H4 (cell line): ENCODE data around the gene OR1C1. TPM values are rescaled to one million over a fixed set of nuclear protein-coding genes. Genes with fewer than 3 reads are reported as not detected.
A peak's percentile ranks its signal among the peaks of the same experiment; 100 is the strongest.
"Not testable (repeated sequence)": the region's sequence is repeated elsewhere in the genome, so short reads cannot be mapped to it uniquely, and the experiment has no call there.

Experiments used
- DNase-seq: peaks from one replicate; pipeline ENCODE4 v3.0.0-alpha.2; 2015; ENCODE audit warnings: low spot score
- total RNA-seq: library from RNA; depleted of rRNA; stranded (reverse); fragments of >200 nt; shearing (Covaris generic); gene quantifications from 2 replicates; pipeline ENCODE4 v1.2.3, GENCODE V29; 2014; rRNA removed

The OR1C1 gene, protein sequence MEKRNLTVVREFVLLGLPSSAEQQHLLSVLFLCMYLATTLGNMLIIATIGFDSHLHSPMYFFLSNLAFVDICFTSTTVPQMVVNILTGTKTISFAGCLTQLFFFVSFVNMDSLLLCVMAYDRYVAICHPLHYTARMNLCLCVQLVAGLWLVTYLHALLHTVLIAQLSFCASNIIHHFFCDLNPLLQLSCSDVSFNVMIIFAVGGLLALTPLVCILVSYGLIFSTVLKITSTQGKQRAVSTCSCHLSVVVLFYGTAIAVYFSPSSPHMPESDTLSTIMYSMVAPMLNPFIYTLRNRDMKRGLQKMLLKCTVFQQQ
- not detected in 2 replicates for total RNA-seq

DNA sequence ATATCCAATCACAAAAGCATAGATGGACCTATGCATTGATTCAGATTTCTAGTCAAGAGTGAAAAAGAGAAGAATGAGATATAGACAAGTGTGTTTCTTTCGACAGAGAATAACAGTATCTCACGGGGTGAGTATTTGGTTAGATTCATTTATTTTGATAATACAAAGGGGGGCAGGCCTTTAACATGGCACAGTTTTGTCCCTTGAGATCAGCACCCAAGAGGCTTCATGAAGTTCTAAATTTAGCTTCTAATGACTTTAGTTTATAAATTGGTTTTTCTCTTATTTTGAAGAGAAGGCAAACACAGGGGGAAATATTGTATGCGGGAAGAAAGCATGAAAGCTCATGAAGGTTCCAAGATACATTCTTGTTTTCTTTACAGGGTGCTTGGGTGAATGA, at the start of gene OR1C1:
Gene OR1C1, minus strand, starts transcription at position 101 of the 400 bp plus-strand sequence. CDS start 2,150 bp downstream, outside the sequence.
- DNase-seq, result no peak

DNA sequence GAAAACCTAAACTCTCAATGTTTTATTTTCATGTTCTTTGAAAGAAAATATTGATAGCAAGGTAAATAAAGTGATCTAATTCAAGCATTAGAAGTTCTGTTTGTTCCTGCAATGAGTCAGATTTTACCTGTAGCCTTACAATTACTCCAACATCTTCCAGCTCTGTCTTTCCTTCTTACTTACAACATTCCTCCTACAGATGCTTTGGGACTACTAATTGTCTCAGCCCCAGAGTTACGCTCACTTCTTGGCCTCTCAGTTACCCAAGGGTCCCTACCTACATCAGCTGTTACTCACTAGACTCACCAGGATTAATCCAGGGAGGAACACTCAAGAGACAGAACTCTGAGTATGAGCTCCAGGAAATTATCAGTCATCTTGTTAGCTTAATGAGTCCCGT, 37.2 kb upstream of the OR1C1 start:
- DNase-seq, result no peak

DNA sequence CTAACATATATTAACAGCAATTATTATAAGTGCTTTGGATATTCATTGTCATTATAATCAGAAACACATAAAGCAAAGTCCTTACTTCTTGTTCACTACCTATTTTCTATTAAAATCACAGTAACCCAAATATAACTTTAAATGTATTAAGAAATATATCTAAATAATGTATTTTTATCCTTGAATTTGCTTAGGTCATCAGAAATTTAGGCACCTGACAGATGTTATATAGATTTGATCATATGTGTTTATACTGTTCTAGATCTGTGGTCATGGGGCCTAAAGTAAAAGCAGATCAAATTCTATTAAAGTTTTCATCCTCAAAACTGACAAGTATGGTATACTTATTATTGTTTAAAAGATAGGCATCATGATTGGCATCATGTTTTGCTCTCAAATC, 9.2 kb upstream of the OR1C1 start:
- DNase-seq, result no peak

DNA sequence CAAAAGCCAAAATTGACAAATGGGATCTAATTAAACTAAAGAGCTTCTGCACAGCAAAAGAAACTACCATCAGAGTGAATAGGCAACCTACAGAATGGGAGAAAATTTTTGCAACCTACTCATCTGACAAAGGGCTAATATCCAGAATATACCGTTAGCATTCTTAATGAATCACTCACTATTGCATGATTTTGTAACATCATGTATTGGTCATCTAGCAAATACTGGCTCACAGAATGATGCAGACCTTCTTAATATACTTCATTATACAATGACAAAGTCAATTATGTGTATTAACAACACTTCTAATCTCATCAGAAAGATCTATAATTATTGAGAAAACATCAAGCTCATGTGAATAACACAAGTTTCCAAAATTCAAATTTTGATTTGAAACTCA, 6.0 kb downstream of the OR1C1 start:
- not testable (repeated sequence) for DNase-seq

DNA sequence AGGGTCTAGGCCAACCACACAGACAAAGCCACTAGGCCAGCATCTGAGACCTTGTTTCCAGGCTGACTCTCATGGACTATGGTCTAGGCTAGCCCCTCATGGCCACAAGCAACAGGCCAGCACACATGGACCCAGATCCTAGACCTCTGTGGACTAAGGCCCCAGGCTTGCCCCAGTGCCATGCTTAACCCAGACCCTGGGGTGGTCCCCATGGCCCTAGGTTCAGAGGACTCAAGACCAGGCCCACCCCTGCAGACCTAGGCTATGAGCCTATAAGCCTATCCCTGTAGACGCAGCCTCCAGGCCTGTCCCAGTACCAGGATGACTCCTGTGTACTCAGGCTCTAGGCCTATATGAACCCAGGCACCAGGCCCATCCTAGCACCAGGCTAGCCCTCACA, 10.5 kb downstream of the OR1C1 start:
- no peak for DNase-seq

DNA sequence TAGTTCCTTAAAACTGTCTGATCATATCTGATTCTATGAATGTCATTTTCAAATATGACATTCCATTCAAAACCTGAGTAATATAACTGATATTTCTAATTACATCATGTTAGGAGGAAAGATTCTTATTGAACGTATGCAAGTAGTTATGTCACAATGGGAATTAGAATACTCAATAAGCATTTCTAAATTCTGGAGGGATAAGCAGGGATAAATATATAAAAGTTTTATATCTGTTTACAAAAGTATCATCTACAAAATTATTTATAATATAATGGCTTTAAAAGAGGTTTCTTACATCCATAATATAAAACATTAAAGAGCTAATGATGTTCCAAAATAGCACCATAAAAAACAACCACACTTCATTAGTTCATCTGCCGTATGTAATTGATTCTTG, 12.3 kb downstream of the OR1C1 start, which contains the start of gene OR14A2:
Gene OR14A2, minus strand, starts transcription at position 101 of the 400 bp plus-strand sequence.
- DNase-seq, result no peak

DNA sequence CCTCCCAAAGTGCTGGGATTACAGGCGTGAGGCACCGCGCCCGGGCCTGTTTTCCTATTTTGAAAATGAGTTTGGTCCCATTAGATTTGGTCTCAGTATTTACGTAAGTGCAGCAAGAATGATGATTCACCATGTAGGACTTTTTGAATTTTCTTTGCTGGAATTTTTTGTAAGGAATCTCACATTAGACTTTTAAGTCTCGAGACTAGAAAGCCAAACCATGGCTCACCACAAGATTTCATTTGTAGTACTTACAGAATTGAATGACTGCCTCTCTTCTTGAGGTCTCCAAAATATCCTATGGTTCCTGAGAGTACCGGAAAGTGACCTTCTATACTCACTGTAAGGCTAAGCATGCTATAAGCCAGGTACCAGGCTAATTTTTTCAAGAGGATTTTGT, 12.7 kb downstream of the OR1C1 start:
- DNase-seq, result peak; percentile 72

DNA sequence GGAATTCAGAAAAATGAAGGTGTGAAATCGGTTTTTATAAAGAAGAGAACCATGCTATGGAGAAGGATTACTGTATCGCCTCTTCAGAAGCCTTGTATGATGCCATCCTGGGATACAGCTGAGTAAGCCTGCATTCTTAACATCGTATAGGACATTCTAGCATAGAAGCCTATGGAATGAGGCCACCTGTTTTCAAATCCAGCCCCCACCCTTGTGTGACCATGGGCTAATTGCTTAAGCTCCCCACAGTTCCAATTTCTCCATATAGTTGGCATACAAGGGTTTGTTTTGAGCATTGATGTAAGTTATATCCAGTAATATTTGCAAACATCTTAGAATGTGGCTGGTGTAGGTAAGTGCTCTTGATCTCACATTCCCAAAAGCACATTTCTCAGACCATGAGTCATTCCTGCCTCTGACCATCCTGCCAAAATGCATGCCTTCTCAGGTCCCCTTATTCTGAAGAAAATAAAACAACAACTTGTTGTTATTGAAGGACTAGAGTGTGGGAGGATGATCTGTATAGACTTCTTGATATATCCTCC, 13.9 kb downstream of the OR1C1 start:
- DNase-seq, result peak; percentile 57

DNA sequence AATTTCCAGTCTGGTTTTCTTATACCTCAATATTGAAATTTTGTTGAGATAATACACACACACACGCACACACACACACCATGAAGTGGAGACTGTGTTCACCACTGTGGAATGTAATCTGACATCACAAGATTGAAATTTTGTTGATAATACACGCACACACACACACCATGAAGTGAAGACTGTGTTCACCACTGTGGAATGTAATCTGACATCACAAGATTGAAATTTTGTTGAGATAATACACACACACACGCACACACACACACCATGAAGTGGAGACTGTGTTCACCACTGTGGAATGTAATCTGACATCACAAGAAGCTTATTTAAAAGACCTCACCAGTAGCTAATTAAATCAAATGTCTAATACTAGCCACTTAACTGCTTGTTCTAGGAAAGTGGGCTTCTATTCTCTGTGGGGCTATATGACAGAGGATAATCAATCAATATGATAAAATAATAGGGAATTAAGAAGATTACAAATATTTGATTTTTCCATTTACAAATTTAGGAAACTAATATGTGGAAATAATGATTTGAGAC, 18.1 kb downstream of the OR1C1 start:
- DNase-seq, result peak; percentile 75

DNA sequence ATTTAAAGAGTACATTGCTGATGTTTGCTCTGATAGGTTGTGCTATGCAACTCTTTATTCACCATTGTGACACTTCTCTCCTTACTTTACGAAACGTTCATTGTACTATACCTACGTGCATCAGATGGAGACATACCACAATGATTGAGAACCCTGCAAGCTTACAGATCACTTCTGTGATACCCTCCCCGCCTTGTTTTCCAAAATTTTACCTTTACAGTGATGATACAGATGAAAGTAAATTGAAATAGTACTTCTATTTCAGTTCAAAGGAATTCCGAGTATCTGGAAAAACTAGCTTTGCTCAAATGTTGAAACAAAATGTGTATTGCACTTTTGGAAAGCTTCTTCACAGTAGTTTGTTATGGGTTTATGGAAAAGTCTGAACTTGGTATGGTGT, 18.6 kb downstream of the OR1C1 start:
- no peak for DNase-seq

DNA sequence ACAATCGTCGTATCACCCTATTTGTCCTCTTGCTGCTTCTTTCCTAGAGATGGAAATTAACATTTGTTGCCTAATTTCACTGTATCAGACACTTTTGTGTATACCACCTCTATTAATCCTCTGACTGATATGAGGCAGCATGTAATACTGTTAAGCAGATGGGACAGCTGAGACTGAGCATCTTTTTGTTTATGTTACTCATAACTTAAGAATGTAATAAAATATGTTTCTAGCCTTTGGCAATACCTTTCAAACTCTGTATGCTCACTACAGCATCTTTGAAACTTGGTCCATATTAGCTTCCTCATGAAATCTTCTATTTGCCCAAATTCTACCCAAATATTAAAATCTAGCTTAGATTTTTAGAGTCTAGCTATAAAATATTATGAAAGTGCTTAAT, 19.6 kb downstream of the OR1C1 start:
- no peak for DNase-seq

DNA sequence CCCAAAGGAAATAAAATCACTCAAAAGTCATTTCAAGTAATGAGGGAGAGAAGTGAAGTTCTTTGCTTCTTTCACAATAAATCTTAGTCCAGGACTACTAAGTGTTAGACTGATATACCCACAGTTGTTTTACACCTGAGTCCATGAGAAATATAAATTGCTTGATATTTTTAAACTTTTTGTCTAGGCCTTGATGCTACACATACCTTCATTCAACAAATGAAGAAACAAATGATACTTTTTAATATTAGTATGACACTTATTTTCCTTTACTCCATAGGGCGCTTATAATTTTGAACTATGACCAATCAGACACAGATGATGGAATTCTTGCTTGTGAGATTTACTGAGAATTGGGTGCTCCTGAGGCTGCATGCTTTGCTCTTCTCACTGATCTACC, 22.0 kb downstream of the OR1C1 start, which contains the start of gene OR14K1:
Gene OR14K1, plus strand, starts transcription at position 301 of the 400 bp plus-strand sequence. Its CDS starts 0 bp downstream, at position 301.
- no peak for DNase-seq

DNA sequence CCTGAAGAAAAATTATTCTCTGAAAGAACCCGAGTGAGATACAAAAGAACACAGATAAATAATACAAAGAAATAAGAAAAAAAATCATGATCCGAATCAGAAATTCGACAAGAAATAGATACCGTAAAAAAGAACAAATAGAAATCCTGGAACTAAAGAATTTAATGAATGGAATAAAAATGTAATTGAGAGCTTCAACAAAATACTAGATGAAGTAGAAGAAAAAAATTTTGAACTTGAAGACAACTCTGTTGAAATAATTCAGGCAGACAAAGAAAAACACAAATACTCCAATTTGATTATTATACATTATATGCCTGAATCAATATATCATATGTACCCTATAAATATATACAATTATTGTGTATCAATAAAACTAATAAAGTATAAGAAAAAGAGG, 39.1 kb downstream of the OR1C1 start:
- no peak for DNase-seq

DNA sequence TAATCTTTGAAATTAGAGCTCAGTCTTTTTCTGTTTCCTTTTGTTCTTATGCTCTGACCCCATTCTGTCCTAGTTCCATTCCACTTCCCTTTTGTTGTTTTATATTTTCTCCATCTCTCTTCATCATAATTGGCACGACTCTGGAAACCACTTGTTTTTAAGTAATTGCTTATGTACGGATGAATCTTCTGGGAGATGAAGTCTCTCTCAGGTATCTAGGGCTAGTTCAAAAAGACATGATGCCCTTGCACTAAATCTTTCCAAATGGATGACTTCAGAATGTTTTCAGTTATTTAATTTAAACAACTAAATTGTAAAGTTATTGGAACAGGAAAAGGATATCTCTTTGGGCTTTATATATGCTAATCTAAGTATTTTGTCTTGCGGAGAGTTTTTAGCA, 43.8 kb downstream of the OR1C1 start, which contains the start of gene OR6F1:
Gene OR6F1, minus strand, starts transcription at position 101 of the 400 bp plus-strand sequence. CDS start 3,891 bp downstream, outside the sequence.
- DNase-seq, result no peak

DNA sequence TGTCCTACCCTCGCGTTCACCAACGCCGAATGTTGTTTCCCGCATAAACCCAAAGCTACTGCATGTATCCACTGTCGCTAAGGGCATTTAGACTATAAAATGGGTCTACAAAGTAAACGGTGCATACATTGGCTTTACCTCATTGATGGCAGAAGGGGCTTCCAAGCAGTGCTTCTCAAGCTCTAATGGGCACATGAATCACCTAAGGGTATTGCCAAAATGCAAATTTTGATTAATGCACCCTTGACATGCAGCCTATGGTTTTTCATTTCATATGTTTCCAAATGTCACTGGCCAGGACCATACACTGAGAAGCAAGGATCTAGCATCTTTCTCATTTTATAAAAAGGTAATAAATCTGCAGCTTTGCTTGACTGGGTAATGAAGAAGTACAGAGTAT, 46.6 kb downstream of the OR1C1 start:
- no peak for DNase-seq

DNA sequence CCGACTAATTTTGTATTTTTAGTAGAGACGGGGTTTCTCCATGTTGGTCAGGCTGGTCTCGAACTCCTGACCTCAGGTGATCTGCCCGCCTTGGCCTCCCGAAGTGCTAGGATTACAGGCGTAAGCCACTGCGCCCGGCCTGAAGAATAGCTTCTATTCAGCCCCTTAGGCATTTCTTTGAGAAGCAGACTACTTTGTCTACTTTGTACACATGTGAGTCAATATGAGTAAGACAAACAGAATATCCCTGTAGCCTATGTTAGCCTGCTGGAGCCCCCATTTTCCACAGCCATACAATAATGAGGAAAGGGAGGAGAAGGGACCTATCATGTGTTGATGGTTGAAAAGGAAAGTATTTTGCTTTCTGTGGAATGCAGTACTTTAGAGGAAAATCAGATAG, 49.7 kb downstream of the OR1C1 start:
- not testable (repeated sequence) for DNase-seq

Other genes starting within 250 kb of the OR1C1 start
- gene OR2C3, start 224.1 kb downstream of the OR1C1 start, total RNA-seq, result not detected in 2 replicates
- 0.29 and 1.9 TPM in 2 replicates for gene GCSAML, start 211.4 kb downstream of the OR1C1 start, total RNA-seq
- gene OR2G2, start 172.2 kb downstream of the OR1C1 start, total RNA-seq, result not detected in 2 replicates
- not detected in 2 replicates for gene OR2G3, start 155.0 kb downstream of the OR1C1 start, total RNA-seq
- not detected in 2 replicates for gene OR13G1, start 80.8 kb downstream of the OR1C1 start, total RNA-seq
- gene OR6F1, start 43.9 kb downstream of the OR1C1 start, total RNA-seq, result not detected in 2 replicates
- not detected in 2 replicates for gene OR14K1, start 21.9 kb downstream of the OR1C1 start, total RNA-seq
- not detected in 2 replicates for gene OR14A2, start 12.4 kb downstream of the OR1C1 start, total RNA-seq
- gene OR14A16, start 63.6 kb upstream of the OR1C1 start, total RNA-seq, result not detected in 2 replicates
- gene OR11L1, start 81.3 kb upstream of the OR1C1 start, total RNA-seq, result not detected in 2 replicates
- not detected in 2 replicates for gene TRIM58, start 96.6 kb upstream of the OR1C1 start, total RNA-seq
- not detected in 2 replicates for gene OR2W3, start 135.0 kb upstream of the OR1C1 start, total RNA-seq
- gene OR2T8, start 159.7 kb upstream of the OR1C1 start, total RNA-seq, result 0.21 TPM in 1 of 2 replicates, not detected in the other
- not detected in 2 replicates for gene OR2AJ1, start 164.3 kb upstream of the OR1C1 start, total RNA-seq
- not detected in 2 replicates for gene OR2L8, start 188.3 kb upstream of the OR1C1 start, total RNA-seq
- not detected in 2 replicates for gene OR2AK2, start 204.7 kb upstream of the OR1C1 start, total RNA-seq